Activated gamma-delta T cell treated with anti-CD3 and anti-CD28 coated beads, Interleukin-2, amount 50 U/mL, for 16 hours (primary cell): ENCODE data around the gene ST8SIA2.
"Not testable (repeated sequence)": the region's sequence is repeated elsewhere in the genome, so short reads cannot be mapped to it uniquely, and the experiment has no call there.

Source experiments
- DNase-seq: peaks from one replicate; pipeline ENCODE4 v3.0.0-alpha.2; 2020; ENCODE audit warnings: low read depth

The ST8SIA2 gene

DNA sequence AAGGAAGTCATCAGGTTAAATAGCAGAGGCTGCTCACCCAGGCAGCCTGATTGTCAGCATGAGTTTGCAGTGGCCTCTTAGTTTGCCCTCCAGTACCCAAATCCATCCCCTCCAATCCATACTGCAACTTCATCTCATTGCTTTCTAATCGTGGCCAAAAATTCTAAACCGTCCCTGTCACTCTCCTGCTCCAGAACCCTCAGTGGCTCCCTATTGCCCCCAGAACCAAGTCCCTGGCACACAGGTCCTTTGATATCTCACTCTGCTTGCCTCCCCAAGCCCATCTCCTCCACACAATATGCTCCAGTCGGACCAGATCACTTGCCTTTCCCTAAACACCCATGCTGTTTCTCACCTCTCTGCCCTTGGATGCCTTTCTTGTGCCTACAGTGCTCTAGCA, 49.7 kb downstream of the ST8SIA2 start:
- no peak for DNase-seq

DNA sequence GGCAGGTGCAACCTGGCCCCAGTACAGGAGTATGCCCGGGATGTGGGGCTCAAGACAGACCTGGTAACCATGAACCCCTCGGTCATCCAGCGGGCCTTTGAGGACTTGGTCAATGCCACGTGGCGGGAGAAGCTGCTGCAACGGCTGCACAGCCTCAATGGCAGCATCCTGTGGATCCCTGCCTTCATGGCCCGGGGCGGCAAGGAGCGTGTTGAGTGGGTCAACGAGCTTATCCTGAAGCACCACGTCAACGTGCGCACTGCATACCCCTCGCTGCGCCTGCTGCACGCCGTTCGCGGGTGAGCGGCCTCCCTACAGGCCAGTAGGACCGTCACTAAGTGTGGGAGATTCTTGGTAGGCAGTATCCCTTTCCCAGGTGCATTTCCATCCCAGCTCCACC, 51.0 kb downstream of the ST8SIA2 start:
- no peak for DNase-seq

DNA sequence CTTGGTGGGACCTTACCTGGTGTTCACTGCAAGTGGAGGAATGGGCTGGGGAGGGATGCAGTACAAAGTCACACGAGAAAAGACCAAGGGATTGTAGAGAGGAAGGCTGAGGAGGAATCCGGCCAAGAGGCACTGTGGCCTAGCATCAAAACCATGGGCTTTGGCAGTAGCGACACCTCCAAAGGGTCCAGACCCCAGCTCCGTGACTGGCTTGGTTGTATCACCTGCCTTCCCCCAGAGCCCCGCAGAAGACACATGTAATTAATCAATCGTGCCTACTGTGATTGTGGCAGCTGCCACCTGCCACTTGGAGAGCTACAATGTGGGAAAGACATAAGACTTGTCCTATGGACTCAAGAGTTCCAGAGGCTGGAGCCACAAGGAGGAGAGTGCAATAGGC, 54.7 kb downstream of the ST8SIA2 start:
- DNase-seq, result no peak

DNA sequence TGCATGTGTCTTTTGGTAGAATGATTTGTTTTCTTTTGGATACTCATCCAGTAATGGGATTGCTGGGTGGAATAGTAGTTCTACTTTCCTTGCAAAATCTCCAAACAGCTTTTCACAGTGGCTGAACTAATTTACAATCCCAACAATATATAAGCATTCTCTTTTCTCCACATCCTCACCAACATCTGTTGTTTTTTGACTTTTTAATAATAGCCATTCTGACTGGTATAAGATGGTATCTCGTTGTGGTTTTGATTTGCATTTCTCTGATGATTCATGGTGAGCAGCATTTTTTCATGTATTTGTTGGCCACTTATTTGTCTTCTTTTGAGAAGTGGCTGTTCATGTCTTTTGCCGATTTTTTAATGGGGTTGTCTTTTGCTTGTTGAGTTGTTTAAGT, 55.8 kb downstream of the ST8SIA2 start:
- no peak for DNase-seq

DNA sequence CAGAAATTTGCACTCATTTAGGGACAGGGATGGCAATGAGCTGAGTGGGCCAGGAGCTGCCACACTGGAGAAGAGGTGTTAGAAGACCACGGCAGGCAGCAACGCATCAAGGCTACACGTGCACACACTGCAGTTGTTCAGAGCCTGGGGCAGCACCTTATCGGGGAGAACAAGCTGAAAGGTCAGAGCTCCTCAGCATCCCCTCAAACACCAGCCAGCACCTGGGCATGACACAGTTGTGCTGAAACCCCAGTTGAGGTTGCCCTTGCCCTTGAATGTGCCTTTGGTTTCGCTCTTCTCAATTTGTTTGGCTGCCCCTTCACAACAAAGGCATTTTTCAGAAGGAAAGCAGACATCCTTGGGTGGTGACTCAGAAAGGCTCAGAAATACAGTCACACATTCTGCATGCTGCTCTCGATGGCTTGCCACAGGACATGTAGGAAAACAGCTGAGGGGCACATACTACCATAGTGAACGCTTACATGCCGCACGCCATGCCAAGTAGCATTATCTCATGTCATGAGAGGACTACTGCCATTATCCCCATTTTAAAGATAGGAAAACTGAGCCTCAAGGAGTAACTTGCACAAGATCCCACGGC, 57.6 kb downstream of the ST8SIA2 start:
- DNase-seq, result no peak

DNA sequence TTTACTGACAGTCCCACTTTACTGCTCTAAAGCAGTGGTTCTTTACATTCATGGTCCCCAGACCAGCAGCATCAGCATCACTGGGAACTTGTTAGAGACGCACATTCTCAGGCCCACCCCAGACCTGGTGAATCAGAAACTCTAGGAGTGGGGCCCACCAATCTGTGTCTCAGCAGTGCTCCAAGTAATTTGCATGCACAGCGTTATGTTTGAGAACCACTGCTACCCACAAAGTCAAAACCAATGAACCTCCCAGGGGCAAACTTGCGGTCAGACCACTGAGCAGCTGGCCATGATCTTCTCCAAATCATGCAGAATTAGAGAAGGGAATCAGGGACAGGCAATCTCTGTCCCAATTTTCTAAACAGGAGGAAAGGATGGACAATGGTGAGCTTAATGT, 58.5 kb downstream of the ST8SIA2 start:
- no peak for DNase-seq

DNA sequence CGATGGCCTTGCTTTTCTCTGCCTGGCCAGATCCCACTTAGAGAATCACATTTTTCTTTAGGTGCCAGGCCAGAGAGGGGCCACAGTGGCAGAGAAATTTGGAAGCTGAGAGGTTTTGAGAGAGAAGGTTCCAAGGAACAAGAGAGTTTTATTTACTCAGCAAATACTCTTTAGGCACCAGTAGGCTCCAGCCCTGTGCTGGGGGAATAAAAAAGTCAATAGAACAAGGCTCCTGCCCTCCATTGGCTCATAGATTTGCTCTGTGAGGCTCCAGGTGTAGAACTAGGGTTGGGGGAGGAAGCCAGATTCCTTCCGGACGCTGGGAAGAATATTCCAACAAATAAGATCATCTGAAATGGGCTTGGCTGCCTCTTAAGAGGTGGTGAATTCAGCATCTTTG, 59.9 kb downstream of the ST8SIA2 start:
- no peak for DNase-seq

DNA sequence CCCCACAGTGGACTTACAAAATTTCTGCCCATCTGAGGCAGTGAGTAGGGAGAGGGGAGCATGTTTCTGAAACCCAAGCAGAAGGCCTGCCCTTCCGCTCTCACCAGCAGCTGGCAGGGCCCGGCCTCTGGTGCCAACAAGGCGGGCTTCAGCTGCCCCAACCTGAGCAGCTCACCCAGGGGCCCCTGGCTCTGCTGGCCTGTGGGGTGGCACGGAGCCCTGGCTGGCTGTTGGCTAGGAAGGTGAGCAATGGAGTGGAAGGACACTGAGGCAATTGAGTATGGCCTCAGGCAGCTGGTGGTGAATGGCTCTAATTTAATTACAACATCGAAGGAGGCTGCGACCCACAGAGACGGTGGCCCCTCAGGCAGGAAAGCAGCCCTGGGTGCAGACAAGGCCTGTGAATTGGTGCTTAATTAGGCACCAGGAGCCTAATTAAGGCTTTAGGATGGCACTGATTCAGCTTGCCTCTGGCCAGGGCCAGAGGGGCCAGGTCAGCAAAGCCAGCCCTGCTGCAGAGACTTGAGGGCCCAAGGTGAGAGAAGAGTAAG, 60.9 kb downstream of the ST8SIA2 start:
- DNase-seq, result no peak

DNA sequence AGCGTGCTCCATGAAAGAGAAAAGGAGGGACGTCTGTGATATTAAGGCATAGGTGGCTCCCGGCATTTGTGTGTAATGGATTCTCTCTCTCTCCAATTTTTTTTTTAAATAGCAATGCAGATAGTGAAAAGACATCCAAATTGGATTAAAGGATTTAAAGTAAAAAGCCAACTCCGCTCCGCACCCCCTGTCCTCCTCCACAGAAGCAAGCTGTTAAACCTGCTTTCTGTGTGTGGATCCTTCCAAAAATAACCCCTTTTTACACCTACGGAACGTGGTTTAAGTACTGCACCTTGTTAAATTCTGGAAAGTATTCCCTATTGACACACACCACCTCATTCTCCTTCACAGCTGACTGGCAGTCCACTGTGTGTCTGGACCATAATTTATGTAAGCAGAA, 61.6 kb downstream of the ST8SIA2 start:
- DNase-seq, result no peak

DNA sequence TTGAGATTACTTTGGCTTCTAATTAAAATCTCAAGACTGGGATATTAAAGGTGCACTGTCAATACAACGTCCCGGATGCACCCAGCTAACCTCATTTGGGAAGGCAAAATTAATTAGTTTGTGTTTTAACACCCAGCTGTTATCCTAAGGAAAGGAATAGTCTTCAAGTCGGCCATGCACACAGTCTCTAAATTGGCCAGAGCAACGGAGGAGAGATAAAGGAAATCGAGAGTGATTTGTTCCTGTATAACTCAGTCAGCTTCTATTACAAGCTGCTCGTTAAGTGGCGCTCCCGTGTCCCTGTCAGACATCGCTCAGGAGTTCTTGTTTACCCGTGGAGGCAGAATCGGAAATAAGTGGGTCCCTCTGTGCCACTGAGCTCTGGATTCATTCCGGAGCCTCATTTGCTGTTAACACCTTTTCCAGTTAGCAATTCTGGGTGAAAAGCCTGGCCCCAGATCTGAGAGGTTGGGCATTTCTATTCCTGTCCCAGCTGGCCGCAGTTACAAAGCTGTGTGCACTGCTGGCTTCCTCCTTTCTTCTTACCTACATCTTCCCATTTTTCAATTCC, 63.9 kb downstream of the ST8SIA2 start:
- no peak for DNase-seq

DNA sequence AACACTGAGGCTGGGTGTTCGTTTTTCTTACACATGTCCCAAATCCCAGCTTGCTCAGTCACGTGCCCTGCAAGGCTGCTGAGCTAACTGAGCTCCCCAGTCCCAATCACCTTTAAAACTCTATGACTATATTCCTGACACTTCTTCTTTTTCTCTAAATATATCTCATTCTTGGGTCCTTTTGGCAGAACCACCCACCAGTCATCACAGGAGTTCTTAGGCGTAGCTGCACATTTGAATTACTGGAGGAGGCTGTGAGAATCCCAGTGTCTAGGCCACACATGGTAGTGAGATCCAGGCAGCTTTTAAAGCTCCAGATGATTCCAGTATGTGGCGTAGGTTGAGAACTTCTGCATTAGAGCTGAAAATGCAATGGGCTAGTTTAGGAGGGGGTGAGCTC, 66.3 kb downstream of the ST8SIA2 start:
- DNase-seq, result no peak

DNA sequence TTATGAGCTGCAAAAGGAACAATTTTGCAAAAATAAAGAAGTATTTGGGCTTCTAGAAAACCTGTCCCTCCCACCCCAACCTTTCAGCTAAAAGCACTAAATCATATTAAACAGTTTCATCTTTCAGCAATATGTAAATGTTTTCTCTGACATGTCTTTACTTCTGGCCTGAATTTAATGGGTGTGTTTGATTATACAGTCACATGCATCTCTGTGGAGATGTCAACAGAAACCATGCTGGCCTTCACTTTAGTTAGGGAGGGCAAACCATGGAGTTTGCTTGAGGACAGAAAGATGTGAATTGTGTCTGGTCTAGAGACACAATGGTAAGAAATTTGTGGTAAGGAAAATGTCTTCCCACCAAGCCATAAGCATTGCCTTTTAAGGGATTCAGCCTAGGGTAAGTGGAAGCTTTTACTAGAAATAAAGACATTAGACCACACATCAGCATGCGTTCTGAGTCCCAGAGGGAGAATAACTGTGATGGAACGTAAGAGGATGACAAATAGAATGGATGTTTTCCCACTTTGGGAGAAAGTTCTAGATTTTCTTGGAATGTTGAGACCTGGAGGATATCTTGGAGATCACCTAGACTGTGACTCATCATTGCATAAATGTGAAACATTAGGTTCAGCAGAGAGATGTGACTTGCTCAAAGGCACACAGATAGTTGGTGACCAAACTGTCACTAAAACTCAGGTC, 68.9 kb downstream of the ST8SIA2 start:
- no peak for DNase-seq

DNA sequence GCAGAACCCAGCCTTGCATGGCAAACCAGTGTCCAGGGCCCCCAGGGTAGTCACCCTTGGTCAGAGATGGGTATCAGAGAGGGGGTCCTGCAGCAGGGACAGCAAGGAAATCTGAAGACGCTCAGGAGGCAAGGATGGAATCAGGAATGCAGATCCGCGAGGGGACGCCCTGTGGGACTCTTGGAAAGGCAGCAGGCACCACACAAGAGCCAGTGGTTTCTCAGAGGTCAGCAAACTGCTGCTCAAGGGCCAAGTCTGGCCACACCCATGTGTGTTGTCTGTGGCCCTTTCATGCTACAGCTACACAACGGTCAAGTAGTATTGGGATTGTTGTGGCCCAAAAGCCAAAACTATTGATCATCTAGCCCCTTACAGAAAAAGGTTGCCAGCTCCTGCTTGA, 69.7 kb downstream of the ST8SIA2 start:
- no peak for DNase-seq

DNA sequence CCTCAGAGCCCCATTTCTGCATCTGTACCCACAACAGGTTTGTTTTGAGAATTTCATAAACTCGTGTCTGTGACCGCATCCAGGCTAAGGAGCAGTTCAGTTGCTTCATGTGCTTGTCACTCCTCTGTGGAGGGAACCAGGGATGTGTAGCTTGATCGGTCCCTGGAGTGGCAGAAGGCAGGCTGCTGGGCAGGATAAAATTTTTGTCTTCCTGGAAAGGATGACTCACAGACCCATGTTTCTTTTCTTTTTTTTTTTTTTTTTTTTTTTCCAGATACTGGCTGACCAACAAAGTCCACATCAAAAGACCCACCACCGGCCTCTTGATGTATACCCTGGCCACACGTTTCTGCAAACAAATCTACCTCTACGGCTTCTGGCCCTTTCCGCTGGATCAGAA, 70.1 kb downstream of the ST8SIA2 start:
- no peak for DNase-seq

DNA sequence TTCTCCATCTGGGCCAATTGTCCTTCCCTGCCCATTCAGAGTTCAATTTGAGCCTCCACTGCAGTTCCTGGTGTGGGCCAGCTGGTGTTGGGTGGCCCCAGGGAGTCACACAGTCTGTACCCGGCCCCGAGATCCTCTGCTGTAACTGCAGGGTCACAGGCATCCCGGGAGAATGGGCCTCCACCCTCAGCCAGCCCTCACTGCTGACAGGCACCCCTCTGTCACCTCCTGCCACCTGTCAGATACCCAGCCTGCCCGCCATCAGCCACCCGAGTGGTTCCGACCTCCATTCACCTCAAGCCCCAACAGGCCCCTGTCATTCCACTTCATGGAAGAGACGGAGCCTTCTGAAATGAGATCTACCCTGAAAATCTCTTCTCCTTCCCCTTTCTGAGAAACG, 73.2 kb downstream of the ST8SIA2 start:
- no peak for DNase-seq

DNA sequence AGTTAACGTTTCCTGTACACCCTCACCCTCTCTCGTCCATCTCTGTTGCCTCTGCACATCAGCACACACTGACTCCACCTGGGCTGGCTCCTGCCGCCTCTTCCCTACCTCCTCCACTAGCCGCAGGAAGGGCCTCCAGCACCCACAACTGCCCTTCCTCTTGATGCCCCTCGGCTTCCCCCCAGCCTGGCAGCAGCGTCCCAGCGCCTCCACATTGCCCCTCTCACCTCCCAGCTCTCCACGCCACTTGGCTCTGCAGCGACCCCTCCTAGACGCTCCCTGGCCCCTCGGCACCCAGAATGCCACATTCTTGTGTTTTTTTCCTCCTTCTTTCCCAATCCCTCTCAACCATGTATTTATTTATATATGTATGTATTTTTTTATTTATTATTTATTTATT, 73.6 kb downstream of the ST8SIA2 start:
- no peak for DNase-seq

DNA sequence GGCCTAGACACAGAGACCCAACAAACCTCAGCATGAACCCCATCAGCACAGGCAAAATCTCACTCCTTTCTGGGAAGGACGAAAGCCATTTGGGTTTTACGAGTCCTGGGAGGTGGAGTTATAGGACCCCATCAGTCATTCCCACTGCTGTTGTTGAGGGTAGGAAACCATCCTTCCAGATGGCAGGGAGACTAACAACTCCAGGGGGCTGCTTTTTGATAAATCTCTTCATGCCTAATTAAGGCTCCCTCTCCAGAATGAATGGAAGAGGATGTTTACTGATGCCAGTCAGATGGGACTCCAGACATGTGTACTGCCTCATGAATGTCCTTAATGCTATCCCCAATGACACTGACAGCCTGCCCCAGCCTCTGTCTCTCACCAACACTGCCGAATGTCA, 75.3 kb downstream of the ST8SIA2 start:
- no peak for DNase-seq

DNA sequence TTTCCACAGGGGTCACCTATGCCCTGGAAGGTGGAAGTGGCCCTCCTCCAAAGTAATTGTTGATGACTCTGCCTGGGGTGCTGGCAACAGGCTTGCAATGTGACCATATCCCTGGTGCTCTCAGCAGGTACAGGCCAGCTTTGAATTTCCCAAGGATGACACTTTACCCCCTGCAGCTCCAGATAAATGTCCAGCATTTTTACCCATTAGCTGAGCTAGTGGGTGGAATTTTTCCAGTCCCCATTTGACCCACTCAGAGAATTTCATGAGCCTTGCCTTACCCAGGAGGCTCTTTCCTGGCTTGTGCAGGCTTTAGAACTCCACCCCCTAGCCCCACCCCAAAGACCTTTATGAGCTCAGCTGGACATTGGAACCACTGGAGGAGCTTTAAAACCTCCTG, 77.6 kb downstream of the ST8SIA2 start:
- no peak for DNase-seq

DNA sequence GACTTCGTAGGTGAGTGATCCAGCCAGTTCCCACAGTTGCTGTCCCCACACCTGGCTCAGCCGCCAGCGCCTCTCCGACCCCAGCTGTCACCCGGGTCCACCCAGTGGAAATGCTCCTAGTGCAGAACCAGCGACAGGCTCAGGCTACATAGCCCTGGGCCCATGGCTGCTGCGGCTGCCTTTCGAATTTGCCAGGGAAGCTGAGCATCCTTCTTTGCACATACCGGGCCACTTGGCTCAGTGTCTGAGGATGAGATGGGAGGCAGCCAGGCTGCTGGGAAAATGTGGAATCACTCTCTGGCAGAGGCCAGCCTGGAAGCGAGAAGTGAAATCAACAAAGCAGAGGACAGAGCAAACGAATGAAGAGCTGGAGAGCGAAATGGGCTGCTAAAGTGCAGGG, 80.1 kb downstream of the ST8SIA2 start:
- no peak for DNase-seq

DNA sequence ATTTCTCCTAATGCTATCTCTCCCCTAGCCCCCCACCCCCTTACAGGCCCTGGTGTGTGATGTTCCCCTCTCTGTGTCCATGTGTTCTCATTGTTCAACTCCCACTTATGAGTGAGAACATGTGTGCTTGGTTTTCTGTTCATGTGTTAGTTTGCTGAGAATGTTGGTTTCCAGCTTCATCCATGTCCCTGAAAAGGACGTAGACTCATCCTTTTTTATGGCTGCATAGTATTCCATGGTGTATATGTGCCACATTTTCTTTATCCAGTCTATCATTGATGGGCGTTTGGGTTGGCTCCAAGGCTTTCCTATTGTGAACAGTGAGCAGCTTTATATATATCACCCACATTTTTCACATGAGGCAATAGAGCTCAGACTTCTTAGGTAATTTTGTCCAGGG, 86.0 kb downstream of the ST8SIA2 start:
- DNase-seq, result not testable (repeated sequence)

DNA sequence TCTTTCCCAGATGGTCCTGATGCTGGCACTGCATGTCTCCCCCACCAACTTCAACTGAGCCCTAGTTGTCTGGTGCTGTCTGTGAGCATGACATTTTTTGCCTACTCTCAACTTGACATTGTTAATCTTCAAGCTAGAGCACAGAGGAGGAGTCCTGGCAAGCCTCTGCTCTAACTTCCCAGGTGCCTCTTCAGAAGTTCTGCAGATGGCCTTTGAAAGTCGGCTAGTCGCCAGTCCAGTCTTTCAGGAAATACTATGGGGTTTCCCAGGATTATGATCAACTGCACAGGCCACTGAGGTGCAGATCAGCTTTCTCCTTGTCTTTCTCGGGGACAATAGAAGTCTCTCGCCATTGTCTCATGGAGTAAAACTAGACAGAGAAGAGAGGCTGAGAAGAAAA, 86.7 kb downstream of the ST8SIA2 start:
- no peak for DNase-seq

DNA sequence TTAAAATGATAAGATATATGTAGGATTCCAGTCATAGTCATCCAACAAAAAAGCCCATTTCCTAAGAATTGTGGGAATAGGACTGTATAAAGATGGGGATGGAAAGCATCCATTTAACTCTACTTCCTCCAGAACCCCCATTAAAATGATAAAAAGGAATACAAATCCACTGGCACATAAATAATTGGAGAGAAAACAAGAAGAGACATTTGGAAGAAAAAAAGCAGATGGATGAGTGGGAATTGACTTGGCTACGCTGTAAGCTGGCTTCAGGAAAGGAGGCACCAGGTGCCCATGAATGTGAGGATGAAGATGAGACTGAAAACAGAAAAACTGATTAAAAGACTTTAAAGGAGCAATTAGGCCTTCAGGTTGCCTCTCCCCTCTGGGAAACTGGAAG, 91.8 kb downstream of the ST8SIA2 start:
- no peak for DNase-seq

DNA sequence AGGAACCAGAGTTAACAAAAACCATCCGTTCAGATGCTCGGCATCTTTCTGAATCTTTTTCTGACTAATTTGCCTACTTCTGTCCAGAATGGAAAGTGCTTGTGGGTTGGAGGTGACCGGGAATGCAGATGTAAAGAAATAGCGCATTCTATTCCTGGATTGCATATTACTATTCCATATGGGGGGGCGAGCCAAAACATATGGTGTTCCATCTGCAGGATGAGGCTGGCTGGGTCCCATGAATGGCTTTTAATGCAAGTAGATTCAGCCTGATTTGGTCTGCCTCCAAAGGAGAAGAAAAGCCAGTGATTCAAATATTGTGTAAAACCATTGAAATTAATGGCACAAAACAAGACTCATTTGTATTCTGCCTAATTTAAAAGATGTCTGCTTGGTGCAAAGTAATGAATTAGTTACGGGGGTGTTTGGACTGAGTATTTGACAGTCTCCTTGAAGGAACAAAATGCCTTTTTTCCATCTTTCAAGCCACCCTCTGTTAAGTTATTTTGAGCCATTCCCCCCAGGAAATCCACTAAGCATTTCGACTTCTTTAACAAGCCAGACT, 99.0 kb downstream of the ST8SIA2 start:
- DNase-seq, result no peak
